ENCODE results near the gene LIN7C. TPM values are rescaled to one million over a fixed set of nuclear protein-coding genes. Genes with fewer than 3 reads are reported as not detected.
"Not testable (repeated sequence)": the region's sequence is repeated elsewhere in the genome, so short reads cannot be mapped to it uniquely, and the experiment has no call there.

LIN7C gene
- total and polyA plus RNA-seq, 7 donors = 9.0 to 53.3 (median 34.3) TPM

- H3K9me3 ChIP-seq = no peaks in the 10 kb centered on the region
- peaks cover 0 to 41% (median 27%) of the 10 kb centered on the region in 4 donors for H3K4me1 ChIP-seq
- 91 to 92% methylated on average over 1 of the region's 1 CpG for WGBS, 2 donors
Observed at GRCh38 chr11:27453701-27454100, 52.9 kb downstream of the LIN7C start.

GRCh38 chr11:27452147-27452546 lies 54.4 kb downstream of the LIN7C start:
- H3K36me3 ChIP-seq = no peaks in the 10 kb centered on the region
- no peaks in the 10 kb centered on the region for H3K9me3 ChIP-seq
- intact Hi-C loops (cut with DNase I) = no loop called here
- 90 to 92% methylated on average over 3 of the region's 3 CpGs for WGBS, 2 donors
- TF ChIP-seq POLR2A (IDR thresholded peaks at IDR 0.05) (no peak), EP300 (IDR thresholded peaks at IDR 0.05) (no peak), POLR2AphosphoS5 (IDR thresholded peaks at IDR 0.05) (no peak), CTCF (IDR thresholded peaks at IDR 0.05) (no peak)
- H3K27me3 ChIP-seq = no peaks in the 10 kb centered on the region
- peaks cover 0 to 39% (median 31%) of the 10 kb centered on the region in 4 donors for H3K4me1 ChIP-seq
- H3K4me3 ChIP-seq = no peak overlapping the region
- DNase-seq = no peak
- no peak overlapping the region for H3K27ac ChIP-seq

More at GRCh38 chr11:27453701-27454100, 52.9 kb downstream of the LIN7C start:
- Histone ChIP-seq H3K27me3 (no peaks in the 10 kb centered on the region), H3K36me3 (no peaks in the 10 kb centered on the region), H3K4me3 (no peak overlapping the region), H3K27ac (no peak overlapping the region)
- intact Hi-C loops (cut with DNase I) = no loop called here
- TF ChIP-seq POLR2AphosphoS5 (IDR thresholded peaks at IDR 0.05) (no peak), POLR2A (IDR thresholded peaks at IDR 0.05) (no peak), EP300 (IDR thresholded peaks at IDR 0.05) (no peak), CTCF (IDR thresholded peaks at IDR 0.05) (no peak)
- DNase-seq = no peak

- intact Hi-C loops (cut with DNase I) = no loop called here
- DNase-seq = no peak
- Histone ChIP-seq H3K9me3 (no peaks in the 10 kb centered on the region), H3K27me3 (no peaks in the 10 kb centered on the region), H3K36me3 (no peaks in the 10 kb centered on the region), H3K4me1 (peaks cover 0 to 32% (median 26%) of the 10 kb centered on the region in 4 donors), H3K27ac (no peak overlapping the region), H3K4me3 (no peak overlapping the region)
- 88 to 89% methylated on average over 1 of the region's 1 CpG for WGBS, 2 donors
- no peak for TF ChIP-seq EP300 (IDR thresholded peaks at IDR 0.05)
- no peak for TF ChIP-seq CTCF (IDR thresholded peaks at IDR 0.05)
- TF ChIP-seq POLR2A (IDR thresholded peaks at IDR 0.05) = no peak
- no peak for TF ChIP-seq POLR2AphosphoS5 (IDR thresholded peaks at IDR 0.05)
Observed at GRCh38 chr11:27451244-27451965, 55.2 kb downstream of the LIN7C start.

GRCh38 chr11:27448184-27448540 lies 58.4 kb downstream of the LIN7C start:
- H3K27ac ChIP-seq; H3K4me3 ChIP-seq; DNase-seq; H3K27me3 ChIP-seq; intact Hi-C loops (cut with DNase I); H3K9me3 ChIP-seq; H3K36me3 ChIP-seq: not testable (repeated sequence)
- 98 to 99% methylated on average over 5 of the region's 5 CpGs for WGBS, 2 donors
- H3K4me1 ChIP-seq = peaks cover 0 to 38% (median 28%) of the 10 kb centered on the region in 4 donors

GRCh38 chr11:27447288-27448183 lies 59.0 kb downstream of the LIN7C start:
- H3K4me3 ChIP-seq = no peak overlapping the region
- peaks cover 0 to 39% (median 28%) of the 10 kb centered on the region in 4 donors for H3K4me1 ChIP-seq
- no peak for DNase-seq
- intact Hi-C loops (cut with DNase I) = no loop called here
- no peak overlapping the region for H3K27ac ChIP-seq
- H3K36me3 ChIP-seq = no peaks in the 10 kb centered on the region
- TF ChIP-seq CTCF (IDR thresholded peaks at IDR 0.05) = no peak
- no peak for TF ChIP-seq POLR2AphosphoS5 (IDR thresholded peaks at IDR 0.05)
- no peak for TF ChIP-seq POLR2A (IDR thresholded peaks at IDR 0.05)
- no peak for TF ChIP-seq EP300 (IDR thresholded peaks at IDR 0.05)
- no peaks in the 10 kb centered on the region for H3K9me3 ChIP-seq
- H3K27me3 ChIP-seq = no peaks in the 10 kb centered on the region
- 88% methylated on average over 5 of the region's 5 CpGs for WGBS, 2 donors

Data from sigmoid colon (tissue), 7 donors.